Muscle layer of duodenum (tissue), 2 donors: Measurements from ENCODE around the gene SRF.

ENCODE experiments used
- H3K27ac ChIP-seq: one replicate; pipeline ENCODE4 v1.7.0; 2013; ENCODE audit warnings: mild to moderate bottlenecking, low read length
- H3K27me3 ChIP-seq: one replicate; pipeline ENCODE4 v1.7.0; 2013; ENCODE audit warnings: low read depth, mild to moderate bottlenecking, control low read depth, low read length
- H3K36me3 ChIP-seq, 2 donors: one replicate each; pipeline ENCODE4 v1.7.0; 2013; ENCODE audit warnings: low read length in 2 of 2, control low read depth in 1 of 2, mild to moderate bottlenecking in 1 of 2; ENCODE audit not compliant: insufficient read depth in 2 of 2, control insufficient read depth in 1 of 2
- H3K4me1 ChIP-seq, 2 donors: one replicate each; pipeline ENCODE4 v1.7.0; 2013; ENCODE audit warnings: low read length in 2 of 2, mild to moderate bottlenecking in 2 of 2, control low read depth in 1 of 2, moderate library complexity in 1 of 2; ENCODE audit not compliant: insufficient read depth in 2 of 2, control insufficient read depth in 1 of 2
- H3K4me3 ChIP-seq, 2 donors: one replicate each; pipeline ENCODE4 v1.7.0; 2013; ENCODE audit warnings: low read length in 2 of 2, low read depth in 1 of 2, mild to moderate bottlenecking in 1 of 2
- H3K9me3 ChIP-seq, 2 donors: one replicate each; pipeline ENCODE4 v1.7.0; 2013; ENCODE audit warnings: low read length in 2 of 2, control low read depth in 1 of 2, mild to moderate bottlenecking in 1 of 2; ENCODE audit not compliant: control insufficient read depth in 1 of 2
- donor health status: healthy.

Gene SRF

GRCh38 chr6:43178150-43178549 lies 7.1 kb downstream of the SRF start:
- H3K4me3 ChIP-seq: no peak overlapping the region

DNA sequence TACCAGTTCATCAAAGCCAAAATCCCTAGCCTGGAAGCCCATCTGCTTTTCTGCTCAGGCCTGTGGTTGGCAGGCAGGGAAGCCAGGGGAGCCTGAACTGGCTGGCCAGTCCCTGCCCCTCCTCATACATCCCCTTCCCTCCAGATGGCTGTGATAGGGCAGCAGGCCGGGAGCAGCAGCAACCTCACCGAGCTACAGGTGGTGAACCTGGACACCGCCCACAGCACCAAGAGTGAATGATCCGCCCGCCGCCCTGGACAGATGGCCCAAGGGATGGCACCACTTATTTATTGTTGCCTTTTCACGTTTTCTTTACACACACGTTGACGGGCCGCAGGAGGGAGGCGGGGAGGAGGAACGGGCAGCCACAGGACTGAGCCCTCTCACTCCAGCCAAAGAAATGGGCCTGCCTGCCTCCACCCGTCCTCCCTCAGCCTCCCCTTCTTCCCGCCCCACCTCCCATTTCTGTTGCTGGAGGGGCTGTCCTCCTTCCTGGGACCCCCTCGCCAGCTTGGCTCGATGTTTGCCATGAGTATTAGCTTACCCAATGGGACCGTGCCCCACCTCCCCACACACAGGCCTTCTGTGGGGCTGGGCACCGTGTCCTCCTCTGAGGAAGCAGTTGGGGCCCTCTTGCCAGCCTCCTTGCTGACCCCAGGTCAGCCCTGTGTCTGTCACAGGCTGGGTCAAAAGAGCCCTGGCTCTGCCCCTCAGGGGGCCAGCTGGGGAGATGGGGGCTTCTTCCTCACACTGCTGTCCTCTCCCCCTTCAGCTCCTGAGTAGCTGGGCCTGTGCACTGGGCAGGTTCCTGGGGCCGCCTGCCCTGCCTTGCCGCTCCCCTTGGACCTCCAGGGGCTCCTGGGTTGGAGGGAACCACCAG lies 8.1 kb downstream of the SRF start:
- Histone ChIP-seq H3K4me1 (peaks cover 6 to 45% of the 10 kb centered on the region in 2 donors), H3K36me3 (peaks cover 40 to 48% of the 10 kb centered on the region in 2 donors), H3K27me3 (no peaks in the 10 kb centered on the region), H3K9me3 (no peaks in the 10 kb centered on the region), H3K4me3 (no peak overlapping the region), H3K27ac (no peak overlapping the region)

More at GRCh38 chr6:43178150-43178549, 7.1 kb downstream of the SRF start:
- Histone ChIP-seq H3K27ac (no peak overlapping the region), H3K36me3 (peaks cover 40 to 45% of the 10 kb centered on the region in 2 donors), H3K4me1 (peaks cover 15 to 45% of the 10 kb centered on the region in 2 donors), H3K9me3 (no peaks in the 10 kb centered on the region), H3K27me3 (no peaks in the 10 kb centered on the region)

GRCh38 chr6:43180058-43180457 lies 9.0 kb downstream of the SRF start:
- H3K4me1 ChIP-seq: peaks cover 3 to 47% of the 10 kb centered on the region in 2 donors
- no peak overlapping the region for H3K27ac ChIP-seq
- H3K4me3 ChIP-seq: no peak overlapping the region
- H3K9me3 ChIP-seq: no peaks in the 10 kb centered on the region
- no peaks in the 10 kb centered on the region for H3K27me3 ChIP-seq
- H3K36me3 ChIP-seq: peaks cover 46 to 54% of the 10 kb centered on the region in 2 donors

DNA sequence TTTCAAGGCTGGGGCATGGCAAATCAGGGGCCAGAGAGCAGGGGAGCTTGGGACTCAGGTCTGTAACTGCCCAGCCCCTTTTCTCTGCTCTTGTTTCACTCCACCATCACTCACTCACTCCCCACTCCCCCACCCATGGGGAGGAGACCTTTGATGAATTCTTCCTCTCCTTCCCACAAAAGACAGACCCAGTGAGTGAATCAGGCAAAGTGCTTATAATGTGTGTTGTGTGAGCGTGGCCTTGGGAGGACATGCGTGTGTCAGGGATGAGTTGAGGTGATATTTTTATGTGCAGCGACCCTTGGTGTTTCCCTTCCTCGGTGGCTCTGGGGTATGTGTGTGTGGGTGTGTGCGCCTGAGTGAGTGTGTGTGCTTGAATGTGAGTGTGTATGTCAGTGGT lies 9.9 kb downstream of the SRF start:
- H3K9me3 ChIP-seq: no peaks in the 10 kb centered on the region
- H3K27me3 ChIP-seq: no peaks in the 10 kb centered on the region
- H3K4me3 ChIP-seq: no peak overlapping the region
- peaks cover 46 to 54% of the 10 kb centered on the region in 2 donors for H3K36me3 ChIP-seq
- no peak overlapping the region for H3K27ac ChIP-seq
- H3K4me1 ChIP-seq: peaks cover 0 to 37% of the 10 kb centered on the region in 2 donors

- peaks cover 40 to 55% of the 10 kb centered on the region in 2 donors for H3K36me3 ChIP-seq
- H3K27me3 ChIP-seq: no peaks in the 10 kb centered on the region
- no peaks in the 10 kb centered on the region for H3K9me3 ChIP-seq
- H3K4me3 ChIP-seq: peak overlapping the region; percentile 80 to 85
- H3K4me1 ChIP-seq: peaks cover 0 to 31% of the 10 kb centered on the region in 2 donors
- peak overlapping the region; percentile 85 for H3K27ac ChIP-seq
These were observed 10.5 kb downstream of the SRF start for GRCh38 chr6:43181621-43181941.

DNA sequence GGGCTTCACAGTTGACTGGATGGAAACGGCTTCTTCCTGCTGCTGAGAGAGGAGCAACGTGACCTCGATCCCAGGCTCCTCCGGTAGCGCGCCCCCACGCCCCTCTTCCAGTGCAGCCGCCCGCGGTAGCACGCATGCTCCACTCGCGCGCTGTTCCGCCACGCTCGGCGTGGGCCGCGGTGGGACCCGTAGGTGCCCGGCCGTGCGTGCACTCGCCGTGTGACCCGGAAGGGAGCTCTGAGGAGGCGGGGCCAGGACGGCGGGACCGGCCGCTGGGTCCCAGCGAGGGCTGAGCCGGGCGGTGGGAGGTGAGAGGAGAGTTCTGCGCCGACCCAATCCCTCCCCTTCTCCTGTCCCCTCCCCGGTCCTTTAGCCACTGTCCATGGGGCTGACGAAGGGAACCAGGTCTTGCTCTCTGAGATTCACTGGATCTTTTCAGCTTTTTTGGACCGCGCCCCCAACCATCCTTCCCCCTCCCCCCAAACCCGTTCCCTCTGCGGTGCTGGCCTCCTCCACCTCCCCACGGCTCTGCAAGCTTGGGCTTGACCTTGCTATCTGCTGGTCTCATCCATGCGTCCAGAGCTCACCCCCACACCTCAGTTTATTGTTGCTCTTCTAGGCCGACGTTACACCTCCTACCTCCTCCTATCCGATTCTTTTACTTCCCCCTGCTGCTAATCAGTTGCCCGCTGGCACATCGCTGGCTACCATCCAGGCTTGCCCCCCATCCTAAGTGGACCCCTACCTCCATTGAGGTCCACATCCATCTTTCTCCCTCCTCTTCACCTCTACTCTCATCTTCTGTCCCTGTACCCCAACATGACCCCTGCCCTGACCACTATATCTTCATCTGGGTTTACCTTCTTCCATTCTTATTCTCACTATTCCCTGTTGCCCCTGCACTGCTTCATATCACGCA lies 11.1 kb downstream of the SRF start, which contains the start of gene CUL9:
Gene CUL9 (plus strand): TSS at position 255 of the 919 bp plus-strand sequence. CDS start 2,115 bp downstream, outside the sequence.
- peak within 1 kb of the TSS; percentile 80 to 85 for H3K4me3 ChIP-seq
- peak within 1 kb of the TSS; percentile 85 for H3K27ac ChIP-seq
- H3K9me3 ChIP-seq: no peaks in the 10 kb centered on the region
- peaks cover 0 to 29% of the 10 kb centered on the region in 2 donors for H3K4me1 ChIP-seq
- no peaks in the 10 kb centered on the region for H3K27me3 ChIP-seq
- peaks cover 39 to 55% of the 10 kb centered on the region in 2 donors for H3K36me3 ChIP-seq

GRCh38 chr6:43183441-43183840 lies 12.4 kb downstream of the SRF start:
- H3K4me1 ChIP-seq: peaks cover 0 to 29% of the 10 kb centered on the region in 2 donors
- no peak overlapping the region for H3K27ac ChIP-seq
- H3K9me3 ChIP-seq: no peaks in the 10 kb centered on the region
- no peaks in the 10 kb centered on the region for H3K27me3 ChIP-seq
- peaks cover 42 to 57% of the 10 kb centered on the region in 2 donors for H3K36me3 ChIP-seq
- H3K4me3 ChIP-seq: peak overlapping the region in 1 of 2 donors; percentile 85

- H3K36me3 ChIP-seq: peaks cover 32 to 52% of the 10 kb centered on the region in 2 donors
- no peak overlapping the region for H3K27ac ChIP-seq
- H3K4me1 ChIP-seq: peaks cover 0 to 29% of the 10 kb centered on the region in 2 donors
- H3K4me3 ChIP-seq: no peak overlapping the region
- H3K9me3 ChIP-seq: no peaks in the 10 kb centered on the region
- H3K27me3 ChIP-seq: no peaks in the 10 kb centered on the region
These were observed 13.4 kb downstream of the SRF start for GRCh38 chr6:43184268-43184985.

- H3K4me1 ChIP-seq: peaks cover 0 to 29% of the 10 kb centered on the region in 2 donors
- H3K27ac ChIP-seq: no peak overlapping the region
- no peak overlapping the region for H3K4me3 ChIP-seq
- H3K9me3 ChIP-seq: no peaks in the 10 kb centered on the region
- H3K27me3 ChIP-seq: no peaks in the 10 kb centered on the region
- peaks cover 33 to 49% of the 10 kb centered on the region in 2 donors for H3K36me3 ChIP-seq
These were observed 14.4 kb downstream of the SRF start for GRCh38 chr6:43185391-43185985.

DNA sequence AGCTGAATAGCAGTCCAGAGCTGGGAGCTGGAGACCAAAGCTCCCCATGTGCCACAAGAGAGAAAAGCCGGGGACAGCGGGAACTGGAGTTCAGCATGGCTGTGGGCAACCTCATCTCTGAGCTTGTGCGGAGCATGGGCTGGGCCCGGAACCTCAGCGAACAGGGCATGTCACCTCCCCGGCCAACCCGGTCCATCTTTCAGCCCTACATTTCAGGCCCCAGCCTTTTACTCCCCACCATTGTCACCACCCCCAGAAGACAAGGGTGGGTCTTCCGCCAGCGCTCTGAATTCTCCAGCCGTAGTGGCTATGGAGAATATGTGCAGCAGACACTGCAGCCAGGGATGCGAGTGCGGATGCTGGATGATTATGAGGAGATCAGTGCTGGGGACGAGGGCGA lies 14.9 kb downstream of the SRF start:
- Histone ChIP-seq H3K4me1 (peaks cover 0 to 29% of the 10 kb centered on the region in 2 donors), H3K9me3 (no peaks in the 10 kb centered on the region), H3K36me3 (peaks cover 33 to 49% of the 10 kb centered on the region in 2 donors), H3K4me3 (no peak overlapping the region), H3K27ac (no peak overlapping the region), H3K27me3 (no peaks in the 10 kb centered on the region)
